ENCODE results near the gene MEI1. TPM values are rescaled to one million over a fixed set of nuclear protein-coding genes. Genes with fewer than 3 reads are reported as not detected.

The MEI1 gene
- total RNA-seq, 4 donors from 2014 or later = 0.39 to 1.3 (median 0.44) TPM

- H3K4me1 ChIP-seq = peaks cover 0 to 9% (median 4%) of the 10 kb centered on the region in 4 donors
- TF ChIP-seq CTCF (IDR thresholded peaks at IDR 0.05) (no peak), POLR2A (IDR thresholded peaks at IDR 0.05; ENCODE audit: low read depth) (no peak), POLR2AphosphoS5 (IDR thresholded peaks at IDR 0.05) (no peak), EP300 (IDR thresholded peaks at IDR 0.05) (no peak)
- H3K4me3 ChIP-seq = no peak overlapping the region
- no peaks in the 10 kb centered on the region for H3K27me3 ChIP-seq
- intact Hi-C loops (cut with DNase I) = no loop called here
- 47% methylated on average over 5 of the region's 5 CpGs for WGBS
- no peaks in the 10 kb centered on the region for H3K9me3 ChIP-seq
- peak overlapping the region in 1 of 4 donors; percentile 7 for H3K27ac ChIP-seq (replicated peaks in 1 of 4)
- peaks cover 98 to 100% (median 100%) of the 10 kb centered on the region in 4 donors for H3K36me3 ChIP-seq
- DNase-seq (ENCODE audit: extremely low spot score) = no peak
These were observed 42.7 kb upstream of the MEI1 start for GRCh38 chr22:41656556-41656955.

DNA sequence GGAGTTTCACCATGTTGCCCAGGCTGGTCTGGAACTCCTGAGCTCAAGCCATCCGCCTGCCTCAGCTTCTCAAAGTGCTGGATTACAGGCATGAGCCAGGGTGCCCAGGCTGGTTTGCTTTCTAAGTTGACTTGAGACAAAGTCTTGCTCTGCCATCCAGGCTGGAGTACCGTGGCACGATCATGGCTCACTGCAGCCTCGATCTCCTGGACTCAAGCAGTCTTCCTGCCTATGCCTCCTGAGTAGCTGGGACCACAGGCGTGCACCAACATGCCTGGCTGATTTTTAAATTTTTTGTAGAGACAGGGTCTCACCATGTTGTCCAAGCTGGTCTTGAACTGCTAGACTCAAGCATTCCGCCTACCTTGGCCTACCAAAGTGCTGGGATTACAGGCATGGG lies 41.6 kb upstream of the MEI1 start:
- no peak overlapping the region for H3K27ac ChIP-seq (replicated peaks in 1 of 4)
- TF ChIP-seq POLR2AphosphoS5 (IDR thresholded peaks at IDR 0.05) (no peak), POLR2A (IDR thresholded peaks at IDR 0.05; ENCODE audit: low read depth) (no peak), EP300 (IDR thresholded peaks at IDR 0.05) (no peak), CTCF (IDR thresholded peaks at IDR 0.05) (no peak)
- DNase-seq (ENCODE audit: extremely low spot score) = no peak
- H3K27me3 ChIP-seq = no peaks in the 10 kb centered on the region
- peaks cover 98 to 100% (median 100%) of the 10 kb centered on the region in 4 donors for H3K36me3 ChIP-seq
- WGBS = 94% methylated on average over 6 of the region's 6 CpGs
- H3K4me3 ChIP-seq = no peak overlapping the region
- H3K9me3 ChIP-seq = no peaks in the 10 kb centered on the region
- intact Hi-C loops (cut with DNase I) = no loop called here
- peaks cover 0 to 9% (median 4%) of the 10 kb centered on the region in 4 donors for H3K4me1 ChIP-seq

DNA sequence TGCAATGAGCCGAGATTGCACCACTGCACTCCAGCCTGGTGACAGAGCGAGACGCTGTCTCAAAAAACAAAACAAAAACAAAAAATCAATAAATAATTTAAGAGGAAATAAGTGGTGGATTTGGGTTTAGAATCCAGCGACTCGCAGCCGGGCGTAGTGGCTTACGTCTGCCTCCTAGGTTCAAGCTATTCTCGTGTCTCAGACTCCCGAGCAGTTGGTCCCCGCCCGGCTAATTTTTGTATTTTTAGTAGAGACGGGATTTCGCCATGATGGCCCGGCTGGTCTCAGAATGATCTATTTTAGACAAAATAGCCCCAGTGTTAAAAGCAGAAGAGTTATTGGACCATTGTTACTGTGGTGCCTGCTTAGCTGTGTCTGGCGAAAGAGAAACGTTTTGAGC lies 40.4 kb upstream of the MEI1 start:
- Histone ChIP-seq H3K36me3 (peaks cover 92 to 100% (median 100%) of the 10 kb centered on the region in 4 donors), H3K27ac (replicated peaks in 1 of 4) (no peak overlapping the region), H3K4me3 (no peak overlapping the region), H3K4me1 (peaks cover 0 to 9% (median 4%) of the 10 kb centered on the region in 4 donors), H3K27me3 (no peaks in the 10 kb centered on the region), H3K9me3 (no peaks in the 10 kb centered on the region)
- TF ChIP-seq POLR2AphosphoS5 (IDR thresholded peaks at IDR 0.05) (no peak), POLR2A (IDR thresholded peaks at IDR 0.05; ENCODE audit: low read depth) (no peak), EP300 (IDR thresholded peaks at IDR 0.05) (no peak), CTCF (IDR thresholded peaks at IDR 0.05) (no peak)
- 92% methylated on average over 17 of the region's 17 CpGs for WGBS
- no peak for DNase-seq (ENCODE audit: extremely low spot score)
- intact Hi-C loops (cut with DNase I) = no loop called here

GRCh38 chr22:41659941-41660340 lies 39.4 kb upstream of the MEI1 start:
- 73% methylated on average over 1 of the region's 1 CpG for WGBS
- H3K4me1 ChIP-seq = peaks cover 0 to 9% (median 4%) of the 10 kb centered on the region in 4 donors
- no peak overlapping the region for H3K4me3 ChIP-seq
- peak overlapping the region in 1 of 4 donors; percentile 10 for H3K27ac ChIP-seq (replicated peaks in 1 of 4)
- DNase-seq (ENCODE audit: extremely low spot score) = no peak
- peaks cover 92 to 100% (median 100%) of the 10 kb centered on the region in 4 donors for H3K36me3 ChIP-seq
- no peak for TF ChIP-seq POLR2AphosphoS5 (IDR thresholded peaks at IDR 0.05)
- TF ChIP-seq POLR2A (IDR thresholded peaks at IDR 0.05; ENCODE audit: low read depth) = no peak
- TF ChIP-seq EP300 (IDR thresholded peaks at IDR 0.05) = no peak
- TF ChIP-seq CTCF (IDR thresholded peaks at IDR 0.05) = no peak
- H3K9me3 ChIP-seq = no peaks in the 10 kb centered on the region
- intact Hi-C loops (cut with DNase I) = no loop called here
- no peaks in the 10 kb centered on the region for H3K27me3 ChIP-seq

- intact Hi-C loops (cut with DNase I) = no loop called here
- H3K27ac ChIP-seq (replicated peaks in 1 of 4) = peak overlapping the region in 1 of 4 donors; percentile 26
- TF ChIP-seq CTCF (IDR thresholded peaks at IDR 0.05) = no peak
- no peak for TF ChIP-seq POLR2AphosphoS5 (IDR thresholded peaks at IDR 0.05)
- TF ChIP-seq POLR2A (IDR thresholded peaks at IDR 0.05; ENCODE audit: low read depth) = no peak
- no peak for TF ChIP-seq EP300 (IDR thresholded peaks at IDR 0.05)
- 62% methylated on average over 3 of the region's 3 CpGs for WGBS
- H3K9me3 ChIP-seq = no peaks in the 10 kb centered on the region
- no peaks in the 10 kb centered on the region for H3K27me3 ChIP-seq
- no peak overlapping the region for H3K4me3 ChIP-seq
- H3K36me3 ChIP-seq = peaks cover 91 to 100% (median 100%) of the 10 kb centered on the region in 4 donors
- peaks cover 0 to 9% (median 4%) of the 10 kb centered on the region in 4 donors for H3K4me1 ChIP-seq
- no peak for DNase-seq (ENCODE audit: extremely low spot score)
These were observed 38.9 kb upstream of the MEI1 start for GRCh38 chr22:41660416-41660815.

Data from esophagus muscularis mucosa (tissue), 4 donors.